SKM-1 treated with dmso at 0.1 percent for 144 hours (cell line): Measurements from ENCODE around the gene BIN2.
"Not testable (repeated sequence)": the region's sequence is repeated elsewhere in the genome, so short reads cannot be mapped to it uniquely, and the experiment has no call there.

Experiments
- DNase-seq: peaks from one replicate; lab custom pipeline; 2025; ENCODE audit not compliant: unreplicated experiment; lab: John Stamatoyannopoulos, UW

Gene BIN2

DNA sequence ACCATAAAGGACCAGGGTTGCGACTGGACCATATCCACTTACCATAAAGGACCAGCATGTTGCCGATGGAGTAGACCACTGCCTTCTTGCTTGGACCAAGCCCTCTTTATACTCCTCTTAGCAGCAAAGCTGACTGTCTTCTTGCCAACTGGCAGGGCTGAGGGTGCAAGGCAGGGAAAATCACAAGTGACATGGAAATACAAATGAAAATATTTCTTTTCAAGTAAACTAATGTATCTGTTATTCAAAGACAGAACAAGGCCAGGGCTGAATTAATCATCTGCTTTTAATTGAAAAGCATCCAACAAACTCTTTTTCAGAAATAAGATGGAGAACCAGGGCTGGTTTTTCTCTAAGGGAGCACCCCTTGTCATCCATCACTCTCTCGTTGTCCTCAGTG is 22.6 kb upstream of the BIN2 start, which contains the start of gene CELA1:
Gene CELA1 (minus strand): TSS at position 99 of the 400 bp plus-strand sequence. CDS start 41 bp downstream, at position 58.
- no peak for DNase-seq

DNA sequence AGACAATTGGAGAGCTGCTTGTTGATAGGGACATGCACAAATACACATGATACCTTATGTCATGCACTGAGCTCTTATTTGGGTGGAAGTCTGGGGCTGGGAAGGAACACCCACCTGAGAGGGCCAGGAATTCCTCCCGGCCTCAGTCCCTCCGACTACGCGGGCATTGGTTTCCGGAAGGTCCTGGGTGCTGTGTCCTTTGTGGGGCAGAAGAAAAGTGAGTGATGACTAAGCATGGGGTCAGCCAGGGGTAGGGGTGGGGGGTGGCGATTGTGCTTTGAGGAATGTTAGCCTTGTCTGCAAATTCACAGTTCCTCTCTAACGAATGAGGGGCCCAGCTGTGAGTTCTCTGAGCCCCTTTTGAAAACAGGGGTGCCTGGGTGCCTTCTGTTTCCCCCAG is 21.7 kb upstream of the BIN2 start:
- DNase-seq: no peak

DNA sequence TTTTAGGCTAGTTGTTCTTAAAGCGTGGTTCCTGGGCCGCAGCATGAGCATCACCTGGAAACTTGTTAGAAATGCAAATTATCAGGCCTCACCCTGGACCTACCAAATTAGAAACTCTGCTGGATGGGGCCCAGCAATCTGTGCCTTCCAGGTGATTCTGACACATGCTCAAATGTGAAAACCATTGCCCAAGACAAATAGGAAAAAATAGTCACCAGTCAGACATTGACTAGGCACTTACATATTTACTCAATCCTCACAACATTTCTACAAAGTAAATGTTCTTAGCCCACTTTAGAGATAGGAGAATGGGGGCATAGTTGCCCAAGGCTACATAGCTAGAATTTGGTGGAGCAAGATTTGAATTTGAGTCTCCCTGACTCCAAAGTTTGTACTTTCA is 19.2 kb upstream of the BIN2 start:
- no peak for DNase-seq

DNA sequence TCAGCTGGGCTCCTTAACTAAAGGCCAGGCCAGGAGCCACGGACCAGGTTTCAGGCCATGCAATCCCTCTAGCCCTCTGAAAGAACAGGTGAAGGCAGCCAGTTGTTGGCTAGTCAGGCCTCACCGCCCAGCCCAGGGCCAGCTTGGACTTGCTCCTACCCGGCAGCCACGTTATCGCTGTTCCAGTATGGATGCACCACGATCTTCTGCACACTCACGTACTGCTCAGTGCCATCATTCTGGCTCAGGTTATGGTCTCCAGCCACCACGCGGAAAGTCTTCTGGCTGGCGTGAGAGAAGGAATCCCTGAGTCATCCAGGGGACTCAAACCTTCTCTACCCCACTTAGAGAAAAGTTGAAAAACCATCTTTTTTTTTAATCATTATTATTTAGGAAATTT is 18.4 kb upstream of the BIN2 start:
- DNase-seq: no peak

DNA sequence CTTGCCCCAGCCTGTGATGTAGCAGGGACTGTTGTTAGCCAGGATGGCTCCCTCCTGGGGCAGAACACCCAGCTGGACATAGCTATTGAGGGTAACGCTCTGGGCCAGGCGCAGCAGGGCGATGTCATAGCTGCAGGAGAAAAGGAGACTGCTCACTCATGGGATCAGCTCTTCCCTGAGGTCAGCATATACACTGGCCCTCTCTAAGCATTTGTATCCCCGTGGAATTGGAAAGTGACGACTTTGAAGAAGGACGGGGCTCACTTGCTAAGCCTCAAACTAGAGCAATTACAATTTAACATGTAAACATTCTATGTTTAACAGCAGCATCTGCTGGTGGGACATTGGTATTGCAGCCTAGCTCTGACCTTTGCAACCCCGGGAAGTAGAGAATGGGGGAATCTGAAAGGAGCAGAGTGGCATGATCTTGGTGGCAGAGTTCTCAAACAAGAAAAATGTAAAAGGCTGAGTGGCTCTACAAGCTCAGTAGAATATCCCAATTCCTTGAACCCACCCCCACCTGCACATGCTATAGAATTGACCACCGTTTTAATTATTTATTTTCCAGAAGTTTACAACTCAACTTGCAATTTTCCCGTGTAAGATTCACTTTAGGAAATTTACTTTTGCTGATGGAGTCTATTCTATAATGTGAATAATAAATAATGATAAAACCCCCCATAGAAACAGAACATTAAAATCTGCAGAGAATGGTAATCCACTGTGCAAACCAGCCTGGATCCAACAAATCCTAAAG is 17.5 kb upstream of the BIN2 start:
- DNase-seq: no peak

DNA sequence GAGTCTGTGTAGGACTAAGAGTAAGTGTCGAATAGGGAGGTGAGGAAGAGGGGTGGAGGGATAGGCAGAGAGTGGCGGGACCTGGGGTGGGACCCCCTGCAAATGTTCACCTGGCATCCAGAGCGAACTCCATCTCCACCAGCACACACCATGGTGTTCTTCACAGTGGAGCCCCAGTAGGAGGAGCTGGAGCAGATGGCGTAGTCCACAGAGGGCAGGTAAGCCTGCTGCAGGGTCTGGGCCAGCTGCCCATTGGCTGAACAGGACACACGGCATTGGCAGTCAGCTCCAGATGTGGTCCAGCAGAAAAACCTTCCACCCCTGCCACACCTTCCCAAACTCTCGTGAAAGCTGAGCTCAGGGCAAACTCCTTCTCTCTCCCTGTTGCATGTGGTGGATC is 15.8 kb upstream of the BIN2 start:
- no peak for DNase-seq

DNA sequence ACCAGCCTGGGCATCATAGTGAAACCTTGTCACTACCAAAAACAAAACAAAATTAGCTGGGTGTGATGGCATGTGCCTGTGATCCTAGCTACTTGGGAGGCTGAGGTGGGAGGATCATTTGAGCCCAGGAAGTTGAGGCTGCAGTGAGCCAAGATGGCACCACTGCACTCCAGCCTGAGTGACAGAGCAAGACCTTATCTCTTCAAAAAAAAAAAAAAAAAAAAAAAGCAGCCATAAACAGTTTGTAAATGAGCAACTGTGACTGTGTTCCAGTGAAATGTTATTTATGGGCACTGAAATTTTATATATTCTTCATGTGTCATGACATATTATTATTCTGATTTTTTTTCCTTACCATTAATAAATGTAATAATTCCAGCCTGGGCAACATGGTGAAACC is 13.4 kb upstream of the BIN2 start:
- not testable (repeated sequence) for DNase-seq

DNA sequence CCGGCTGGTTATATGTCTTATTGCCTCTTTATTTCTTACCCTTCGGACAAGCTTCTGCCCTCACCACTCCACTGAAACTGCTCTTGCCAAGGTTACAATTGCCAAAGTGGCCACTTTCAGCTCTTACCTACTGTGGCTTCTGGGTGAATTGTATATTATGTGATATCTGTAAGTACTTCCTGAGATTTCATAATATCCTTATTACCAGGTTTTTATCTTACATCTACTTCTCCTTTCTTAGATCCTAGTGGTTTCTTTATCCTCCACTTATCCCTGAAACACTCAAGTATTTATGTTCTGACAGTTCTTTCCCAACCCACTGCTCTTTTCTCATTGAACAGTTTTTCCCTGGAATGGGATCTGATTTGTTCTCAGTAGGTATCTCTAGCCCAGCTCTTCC is 12.0 kb upstream of the BIN2 start:
- peak; percentile 53 for DNase-seq

DNA sequence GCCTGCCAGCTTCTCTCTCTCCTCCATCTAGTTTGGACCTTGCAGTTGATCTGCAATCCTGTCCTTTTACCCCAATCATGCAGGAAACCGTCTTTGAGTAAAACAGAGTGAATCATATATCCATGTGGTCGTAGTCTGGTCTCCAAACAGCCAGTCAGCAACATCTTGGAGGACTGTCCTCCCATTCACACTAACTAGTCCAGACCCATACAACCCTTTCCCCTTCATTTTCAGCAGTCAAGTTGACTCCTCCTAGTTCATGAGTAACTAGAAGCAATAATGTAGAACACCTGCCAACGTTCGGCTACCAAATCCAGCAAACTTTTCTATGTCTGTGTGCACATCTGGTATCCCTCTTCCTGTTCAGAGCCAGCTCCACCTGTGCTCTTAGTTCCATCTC is 10.8 kb upstream of the BIN2 start:
- DNase-seq: no peak

DNA sequence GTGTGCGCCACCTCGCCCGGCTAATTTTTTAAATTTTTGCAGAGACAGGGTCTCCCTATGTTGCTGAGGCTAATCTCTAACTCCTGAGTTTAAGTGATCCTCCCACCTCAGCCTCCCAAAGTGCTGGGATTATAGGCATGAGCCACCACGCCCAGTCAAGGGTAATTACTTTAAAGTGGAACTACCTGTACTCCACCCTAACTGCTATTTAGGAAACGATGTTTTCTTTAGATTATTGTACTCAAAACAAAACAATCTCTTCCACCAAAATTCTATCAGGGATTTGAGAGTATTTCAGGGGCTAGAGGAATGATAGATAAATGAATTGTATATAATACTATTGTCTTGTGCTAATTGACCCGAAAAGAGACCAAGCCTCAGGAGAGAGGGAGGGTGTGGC is 9.6 kb upstream of the BIN2 start:
- DNase-seq: no peak

DNA sequence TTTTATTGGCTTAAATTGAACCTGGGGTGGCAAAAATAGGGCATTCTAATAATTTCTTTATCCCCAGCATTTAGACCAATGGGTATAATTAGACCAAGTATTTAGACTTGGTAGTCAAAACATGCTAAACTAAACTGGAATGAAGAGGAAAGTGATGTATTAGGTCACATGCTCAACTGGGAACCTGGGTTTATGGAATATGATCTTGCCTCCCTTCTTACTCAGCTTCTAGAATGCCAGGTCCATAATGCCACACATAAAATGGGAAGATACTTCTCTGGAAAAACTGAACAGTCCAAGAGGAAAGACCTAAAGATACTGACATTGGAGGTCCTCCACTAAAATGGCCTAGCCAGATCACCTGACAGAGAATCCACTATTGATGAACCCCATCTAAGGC is 6.2 kb upstream of the BIN2 start:
- DNase-seq: no peak

DNA sequence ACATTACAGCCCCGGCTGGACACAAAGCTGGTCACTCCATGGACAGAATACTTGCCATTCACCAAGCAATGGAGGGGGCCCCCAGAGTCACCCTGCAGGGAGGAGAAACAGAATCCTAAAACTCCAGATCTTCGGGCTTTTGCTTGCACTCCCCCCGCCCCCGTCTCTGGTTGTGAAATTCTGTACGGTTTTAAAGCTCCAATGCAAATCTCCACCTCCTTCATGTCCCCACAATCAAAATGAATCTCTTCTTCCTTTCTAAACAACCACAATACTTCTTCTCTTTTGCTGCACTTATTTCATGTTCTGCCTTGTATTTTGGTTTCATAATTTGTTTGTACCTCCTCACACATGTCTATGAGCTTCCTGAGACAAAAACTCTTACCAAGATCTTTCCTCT is 5.8 kb upstream of the BIN2 start:
- DNase-seq: no peak

DNA sequence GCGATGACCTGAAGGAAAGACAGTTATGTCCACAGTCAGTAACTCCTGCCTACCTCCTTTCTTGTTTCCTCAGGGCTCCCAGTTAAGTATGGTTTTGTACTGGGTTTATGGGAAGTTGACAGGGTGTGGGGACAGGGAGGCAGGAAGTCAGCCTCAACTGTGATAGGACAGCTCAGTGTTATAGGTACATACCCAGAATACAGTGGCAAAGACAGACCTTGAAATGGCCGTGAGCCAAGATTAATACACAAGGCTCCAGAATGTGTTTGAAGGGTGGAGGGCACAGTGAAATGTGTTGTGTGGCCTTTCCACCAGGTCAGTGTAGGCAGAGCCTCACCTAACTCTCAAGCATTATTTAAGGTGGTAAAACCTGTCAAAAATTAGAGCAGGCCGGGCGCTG is 4.6 kb upstream of the BIN2 start:
- DNase-seq: no peak

DNA sequence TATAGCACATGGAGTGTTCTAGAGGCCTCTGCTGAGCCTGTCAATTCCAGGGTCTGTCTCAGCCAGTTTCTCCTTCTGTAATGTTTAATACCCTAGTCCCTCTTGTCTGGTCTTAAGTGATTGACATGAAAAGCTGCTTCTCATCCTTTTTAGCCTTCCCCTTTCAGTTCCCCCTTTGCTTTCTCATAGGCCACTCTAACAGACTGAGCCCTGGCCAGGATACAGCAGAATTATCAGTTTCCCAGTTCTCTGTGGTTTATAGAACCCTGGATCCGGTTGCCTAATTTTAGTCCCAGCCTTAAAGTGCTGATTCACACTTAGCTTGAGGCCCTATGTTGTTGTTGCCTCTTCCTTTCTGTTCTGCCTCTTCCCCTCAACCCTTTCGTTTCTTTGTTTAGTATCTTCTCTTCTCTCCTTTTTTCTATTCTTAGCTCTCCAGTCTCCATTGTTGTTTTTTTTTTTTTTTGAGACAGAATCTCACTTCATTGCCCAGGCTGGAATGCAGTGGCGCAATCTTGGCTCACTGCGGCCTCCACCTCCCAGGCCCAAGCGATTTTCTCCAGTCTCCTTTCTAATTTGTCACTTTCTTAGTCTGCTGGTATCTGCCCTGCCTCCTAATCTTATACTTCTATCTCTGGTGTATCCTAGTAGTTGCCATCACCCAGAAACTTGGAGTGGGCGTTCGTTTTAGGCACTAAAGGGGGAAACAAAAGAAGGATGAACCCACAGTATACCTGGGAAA is 2.9 kb upstream of the BIN2 start:
- DNase-seq: peak; percentile 77

DNA sequence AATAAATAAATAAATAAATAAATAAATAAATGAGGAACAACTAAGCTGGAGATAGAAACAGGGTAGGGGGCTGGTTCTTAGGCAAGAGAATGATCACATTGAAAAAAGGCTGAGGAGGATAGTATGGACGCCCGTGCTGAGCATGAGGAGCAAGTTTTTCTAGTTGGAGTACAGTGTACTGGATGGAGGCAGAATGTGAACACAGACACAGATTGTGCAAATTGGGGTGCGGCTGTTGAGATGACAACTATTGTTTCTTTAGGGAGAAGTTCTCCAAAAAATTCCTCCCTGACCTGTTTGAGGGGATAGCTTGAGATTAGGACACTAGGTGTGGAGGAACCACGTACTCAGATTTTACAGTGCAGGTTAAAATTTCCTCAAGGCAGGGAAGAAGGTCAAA is 979 bp upstream of the BIN2 start:
- no peak for DNase-seq

DNA sequence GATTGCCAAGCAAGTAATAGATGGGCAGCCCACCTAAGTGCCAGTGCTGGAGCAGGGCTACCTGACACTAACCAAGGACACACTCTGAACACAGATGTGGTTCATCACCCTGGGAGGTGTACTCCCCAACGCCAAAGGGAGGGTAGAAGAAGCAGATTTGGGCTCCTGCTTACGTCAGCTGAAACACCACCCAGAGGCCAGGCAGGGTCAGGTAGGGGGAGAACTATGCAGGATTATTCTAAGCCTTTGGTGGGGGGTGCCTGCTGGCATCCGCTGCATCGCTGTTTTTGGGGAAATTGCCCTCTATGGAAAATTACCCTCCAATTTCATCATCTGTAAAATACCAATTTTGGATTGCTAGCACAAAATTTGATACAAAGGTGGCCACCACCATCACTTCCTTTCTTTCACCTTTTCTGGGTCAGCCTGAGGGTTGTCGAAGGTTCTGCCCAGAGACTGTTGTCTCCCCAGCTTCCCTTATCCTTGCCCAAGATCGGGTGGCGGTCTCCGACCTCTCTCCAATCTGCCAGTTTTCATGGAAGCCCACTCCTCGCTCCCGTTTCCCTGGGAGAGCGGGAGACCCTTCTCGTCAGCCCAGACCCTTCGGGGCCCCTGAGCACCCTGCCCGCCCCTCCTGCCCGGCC is 535 bp downstream of the BIN2 start:
- DNase-seq: no peak

DNA sequence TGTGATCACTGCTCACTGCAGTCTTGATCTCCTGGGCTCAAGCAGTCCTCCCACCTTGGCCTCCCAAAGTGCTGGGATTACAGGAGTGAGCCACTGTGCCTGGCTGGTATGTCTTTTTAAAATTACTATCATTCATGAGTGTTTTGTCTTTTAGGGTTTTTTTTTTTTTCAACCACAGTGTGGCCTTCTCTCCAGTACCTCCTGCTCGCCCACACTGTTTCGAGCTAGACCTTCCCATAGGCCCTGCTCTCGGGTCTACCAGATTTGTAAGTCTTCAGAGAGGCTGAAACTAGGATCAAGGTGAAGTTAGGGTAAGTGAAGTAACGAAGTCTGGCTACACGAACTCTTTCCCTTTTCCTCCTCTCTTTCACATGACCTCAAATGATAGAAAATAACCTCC is 1.5 kb downstream of the BIN2 start:
- DNase-seq: no peak

DNA sequence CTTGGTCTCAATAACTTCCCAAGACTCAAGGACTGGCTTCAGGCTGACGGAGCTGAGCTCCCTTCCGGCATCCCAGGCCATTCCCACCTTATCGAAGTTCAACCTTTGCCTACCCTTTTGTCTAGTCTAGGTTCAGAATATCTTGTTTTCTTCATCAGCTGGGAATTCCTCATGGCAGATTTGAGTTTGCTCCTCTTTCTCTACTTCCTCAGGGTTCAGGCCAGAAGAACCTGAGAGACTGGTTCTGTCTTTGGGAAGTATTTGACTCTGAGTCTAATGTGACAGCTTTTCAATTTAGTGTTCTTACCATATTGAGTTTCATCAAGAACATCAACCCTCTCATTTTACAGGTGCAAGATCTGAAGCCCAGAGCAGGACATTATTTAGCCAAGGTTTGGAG is 2.1 kb downstream of the BIN2 start:
- DNase-seq: no peak

DNA sequence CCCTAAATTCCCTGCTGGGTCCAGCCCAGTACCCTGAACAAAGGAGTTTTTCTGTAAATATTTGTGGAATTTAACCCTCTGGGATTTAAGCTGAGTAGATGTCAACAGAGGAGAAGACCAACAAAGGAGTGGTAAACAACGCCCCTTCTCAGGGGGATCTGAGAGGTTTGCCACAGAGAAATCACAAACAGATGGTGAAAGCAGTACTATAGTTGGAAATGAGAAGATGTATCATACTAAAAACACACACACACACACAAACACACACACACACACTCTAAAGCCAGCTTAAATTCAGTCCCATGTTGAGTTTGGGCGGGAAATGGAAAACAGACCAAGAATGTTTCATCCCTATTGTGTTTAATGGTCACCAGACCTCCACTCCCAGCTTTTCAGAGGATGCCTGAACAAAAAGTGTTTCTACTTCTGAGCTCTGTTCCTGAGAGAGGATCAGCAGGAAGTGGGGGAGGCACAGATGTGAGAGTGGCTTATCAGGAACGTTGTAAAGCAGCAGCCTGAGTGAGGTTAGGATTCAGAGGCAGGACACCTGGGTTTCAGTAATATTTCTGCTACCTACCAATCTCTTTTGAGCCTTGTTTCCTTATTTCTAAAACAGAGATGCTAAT is 3.2 kb downstream of the BIN2 start:
- DNase-seq: no peak

DNA sequence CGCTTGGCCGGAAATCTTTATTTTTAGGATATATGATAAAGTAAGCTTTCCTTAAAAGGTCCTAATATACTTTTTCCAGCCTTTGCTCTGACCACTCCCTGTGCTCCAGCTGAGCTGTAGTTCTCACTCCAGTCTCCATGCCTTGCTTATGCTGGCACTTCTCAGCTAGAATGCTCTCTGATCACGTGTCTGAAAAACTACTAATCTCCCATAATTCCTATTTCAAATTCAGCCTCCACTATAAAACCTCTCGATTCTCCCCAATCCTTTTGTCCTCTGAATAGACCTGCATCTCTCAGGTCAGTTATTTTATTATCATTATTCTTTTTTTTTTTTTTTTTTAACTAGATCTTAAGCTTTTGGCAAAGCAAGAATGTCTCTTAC is 3.7 kb downstream of the BIN2 start:
- no peak for DNase-seq

DNA sequence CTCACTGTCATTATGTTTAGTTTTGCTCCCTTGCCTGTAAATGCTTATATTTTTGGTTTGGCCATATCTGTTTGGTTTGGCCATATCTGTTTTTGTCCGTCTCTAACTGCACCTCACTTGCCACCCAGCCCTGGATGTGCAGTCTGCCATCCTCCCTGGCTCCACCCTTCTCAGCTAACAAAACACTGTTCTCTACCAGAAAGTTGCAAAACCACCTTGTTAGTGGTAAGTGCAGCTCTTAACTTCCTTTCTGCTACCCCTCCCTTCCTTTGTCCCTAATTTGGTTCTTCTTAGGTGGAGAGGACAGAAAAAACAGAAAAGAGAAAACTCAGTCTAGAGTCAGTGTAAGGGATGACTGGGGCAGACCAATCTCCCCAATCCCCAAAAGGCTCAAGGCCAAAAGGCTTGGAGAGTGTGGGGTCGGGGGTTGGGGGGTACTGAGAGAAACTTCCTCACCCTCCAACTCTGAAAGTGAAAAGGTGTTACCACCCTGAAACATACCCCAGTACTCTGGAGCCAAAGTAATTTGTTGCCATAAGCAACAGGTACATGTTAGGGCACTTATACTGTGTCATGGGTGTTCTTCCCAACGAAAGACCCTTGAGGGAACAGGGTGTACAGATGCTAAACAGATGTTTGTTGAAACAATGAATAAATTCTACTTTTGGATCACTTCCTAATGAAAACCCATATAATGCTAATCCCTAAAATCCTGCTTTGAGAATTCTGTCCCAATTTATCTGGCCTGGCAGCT is 5.0 kb downstream of the BIN2 start:
- DNase-seq: peak; percentile 74
